Epithelial cell of esophagus (primary cell): ENCODE measurements around the gene MRPL21.
"Not testable (repeated sequence)": the region's sequence is repeated elsewhere in the genome, so short reads cannot be mapped to it uniquely, and the experiment has no call there.

Source experiments
- DNase-seq: peaks from one replicate; pipeline ENCODE4 v3.0.0; 2010; ENCODE audit warnings: low read depth
- H3K4me3 ChIP-seq: 2 replicates; pipeline ENCODE4 v1.5.1; 2011; ENCODE audit warnings: mild to moderate bottlenecking, low read length, control low read depth
- TF ChIP-seq, protein P1 (sequence below): IDR thresholded peaks from 2 replicates; pipeline ENCODE4 v1.5.1; 2011; ENCODE audit warnings: low read depth, mild to moderate bottlenecking, low read length, control low read depth, inconsistent platforms; ENCODE audit not compliant: insufficient read depth; ENCODE audit errors: missing control alignments

The MRPL21 gene

DNA sequence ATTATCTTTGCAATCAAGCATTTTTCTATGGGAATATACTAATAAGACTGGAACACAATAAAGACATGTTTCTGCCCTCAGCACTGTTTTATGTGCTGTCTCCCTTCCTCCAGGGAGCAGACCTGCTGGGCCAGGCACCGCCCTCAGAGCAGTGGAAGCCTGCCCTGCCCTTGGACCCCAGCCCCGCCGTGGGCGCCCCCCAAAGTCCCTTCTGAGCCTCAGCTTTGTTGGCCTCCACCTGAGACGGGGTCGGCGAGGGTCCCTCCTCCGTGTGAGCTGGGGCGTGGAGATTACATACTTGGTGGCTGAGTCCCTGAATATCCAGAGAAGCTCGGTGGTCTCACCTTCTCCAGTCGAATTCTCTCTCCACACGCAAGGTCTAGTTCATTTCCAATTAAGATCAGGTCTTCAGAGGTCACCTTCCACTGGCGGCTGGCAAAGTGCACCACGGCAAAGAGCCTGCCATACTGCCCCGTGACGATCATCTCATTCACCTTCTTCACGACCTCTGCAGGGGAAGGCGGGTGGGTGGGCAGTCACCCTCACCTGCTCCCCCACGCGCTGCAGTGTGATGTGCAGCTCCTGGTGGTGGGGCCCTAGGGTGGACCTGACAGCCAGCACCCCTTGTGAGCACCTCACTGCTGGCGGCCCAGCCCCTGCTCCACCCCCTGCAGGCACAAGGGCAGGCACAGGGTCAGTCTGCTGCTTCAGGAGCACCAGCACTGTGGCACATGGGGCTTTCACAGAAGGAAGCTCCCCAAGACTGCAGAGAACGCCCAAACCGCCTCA is 7.3 kb downstream of the MRPL21 start:
- TF ChIP-seq, protein P1, sequence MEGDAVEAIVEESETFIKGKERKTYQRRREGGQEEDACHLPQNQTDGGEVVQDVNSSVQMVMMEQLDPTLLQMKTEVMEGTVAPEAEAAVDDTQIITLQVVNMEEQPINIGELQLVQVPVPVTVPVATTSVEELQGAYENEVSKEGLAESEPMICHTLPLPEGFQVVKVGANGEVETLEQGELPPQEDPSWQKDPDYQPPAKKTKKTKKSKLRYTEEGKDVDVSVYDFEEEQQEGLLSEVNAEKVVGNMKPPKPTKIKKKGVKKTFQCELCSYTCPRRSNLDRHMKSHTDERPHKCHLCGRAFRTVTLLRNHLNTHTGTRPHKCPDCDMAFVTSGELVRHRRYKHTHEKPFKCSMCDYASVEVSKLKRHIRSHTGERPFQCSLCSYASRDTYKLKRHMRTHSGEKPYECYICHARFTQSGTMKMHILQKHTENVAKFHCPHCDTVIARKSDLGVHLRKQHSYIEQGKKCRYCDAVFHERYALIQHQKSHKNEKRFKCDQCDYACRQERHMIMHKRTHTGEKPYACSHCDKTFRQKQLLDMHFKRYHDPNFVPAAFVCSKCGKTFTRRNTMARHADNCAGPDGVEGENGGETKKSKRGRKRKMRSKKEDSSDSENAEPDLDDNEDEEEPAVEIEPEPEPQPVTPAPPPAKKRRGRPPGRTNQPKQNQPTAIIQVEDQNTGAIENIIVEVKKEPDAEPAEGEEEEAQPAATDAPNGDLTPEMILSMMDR: no peak
- no peak overlapping the region for H3K4me3 ChIP-seq
- DNase-seq: no peak

DNA sequence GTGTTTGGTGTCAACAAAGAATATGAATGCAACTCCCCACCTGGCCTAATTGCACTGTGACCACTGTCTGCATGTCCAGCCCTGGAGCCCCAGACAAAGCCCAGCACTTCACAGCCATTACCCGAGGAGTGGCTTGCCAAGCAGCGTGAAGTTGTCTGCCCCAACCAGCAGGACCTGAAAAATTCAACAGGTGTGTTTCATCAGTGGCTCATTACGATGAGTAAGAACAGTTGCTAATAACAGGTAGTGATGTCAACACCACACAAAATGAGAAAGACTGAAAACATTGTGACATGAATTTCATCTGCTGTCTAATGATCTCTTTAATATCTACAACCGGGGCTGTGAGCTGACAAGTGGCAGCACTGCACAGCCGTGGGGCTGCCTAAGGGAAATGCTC is 10.3 kb downstream of the MRPL21 start:
- DNase-seq: peak; percentile 86
- TF ChIP-seq, protein P1: no peak
- H3K4me3 ChIP-seq: no peak overlapping the region

GRCh38 chr11:68892576-68892975 is 11.1 kb downstream of the MRPL21 start:
- no peak overlapping the region for H3K4me3 ChIP-seq
- DNase-seq: no peak
- TF ChIP-seq, protein P1: no peak

- TF ChIP-seq, protein P1: no peak
- no peak for DNase-seq
- H3K4me3 ChIP-seq: no peak overlapping the region
These were observed 12.2 kb downstream of the MRPL21 start for GRCh38 chr11:68891351-68891948.

DNA sequence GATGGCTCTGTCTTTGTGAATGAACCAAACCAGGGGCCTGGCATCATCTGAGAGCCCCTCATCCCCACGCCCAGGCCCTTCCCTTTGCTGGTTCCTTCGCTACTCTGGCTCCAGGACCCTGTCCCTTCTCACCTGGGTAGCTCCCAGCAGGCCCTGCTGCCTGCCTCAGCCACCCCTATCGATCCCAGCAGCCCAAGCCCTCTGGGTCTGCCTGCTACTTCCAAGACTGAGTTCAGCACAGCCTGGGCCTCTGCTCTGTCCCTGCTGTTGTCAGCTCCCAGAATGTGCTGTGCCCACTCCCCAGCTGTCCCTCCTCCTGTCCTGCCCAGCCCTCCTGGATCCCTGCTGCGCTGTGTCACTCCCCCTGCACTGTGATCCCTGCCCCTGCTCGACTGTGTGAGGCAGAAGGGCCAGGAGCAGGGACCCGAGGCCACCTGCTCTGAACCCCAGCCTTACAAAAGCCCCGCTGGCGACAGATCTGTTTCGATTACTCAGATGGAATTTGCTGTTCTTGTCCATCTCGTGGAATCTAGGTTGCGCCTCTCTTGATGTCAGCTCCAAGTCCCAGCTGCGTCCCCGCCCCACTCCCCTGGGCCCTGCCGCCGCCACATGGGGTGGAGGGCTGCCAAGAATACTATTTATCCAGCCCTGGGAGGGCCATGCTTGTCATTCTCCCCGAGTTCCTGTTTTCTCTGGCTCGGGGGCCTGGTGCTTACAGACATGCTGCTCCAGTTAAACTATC is 13.0 kb downstream of the MRPL21 start:
- DNase-seq: no peak
- TF ChIP-seq, protein P1: no peak
- no peak overlapping the region for H3K4me3 ChIP-seq

- no peak overlapping the region for H3K4me3 ChIP-seq
- DNase-seq: peak; percentile 17
- TF ChIP-seq, protein P1: peak; percentile 30
These were observed 13.6 kb downstream of the MRPL21 start for GRCh38 chr11:68889948-68890446.

- not testable (repeated sequence) for H3K4me3 ChIP-seq, DNase-seq
These were observed 18.8 kb downstream of the MRPL21 start for GRCh38 chr11:68884827-68885226.
